ENCODE data around the gene PDE6D. TPM values are rescaled to one million over a fixed set of nuclear protein-coding genes. Genes with fewer than 3 reads are reported as not detected.

The PDE6D gene
- polyA plus RNA-seq, result 10 to 100 TPM; 14.0 to 18.8 TPM

DNA sequence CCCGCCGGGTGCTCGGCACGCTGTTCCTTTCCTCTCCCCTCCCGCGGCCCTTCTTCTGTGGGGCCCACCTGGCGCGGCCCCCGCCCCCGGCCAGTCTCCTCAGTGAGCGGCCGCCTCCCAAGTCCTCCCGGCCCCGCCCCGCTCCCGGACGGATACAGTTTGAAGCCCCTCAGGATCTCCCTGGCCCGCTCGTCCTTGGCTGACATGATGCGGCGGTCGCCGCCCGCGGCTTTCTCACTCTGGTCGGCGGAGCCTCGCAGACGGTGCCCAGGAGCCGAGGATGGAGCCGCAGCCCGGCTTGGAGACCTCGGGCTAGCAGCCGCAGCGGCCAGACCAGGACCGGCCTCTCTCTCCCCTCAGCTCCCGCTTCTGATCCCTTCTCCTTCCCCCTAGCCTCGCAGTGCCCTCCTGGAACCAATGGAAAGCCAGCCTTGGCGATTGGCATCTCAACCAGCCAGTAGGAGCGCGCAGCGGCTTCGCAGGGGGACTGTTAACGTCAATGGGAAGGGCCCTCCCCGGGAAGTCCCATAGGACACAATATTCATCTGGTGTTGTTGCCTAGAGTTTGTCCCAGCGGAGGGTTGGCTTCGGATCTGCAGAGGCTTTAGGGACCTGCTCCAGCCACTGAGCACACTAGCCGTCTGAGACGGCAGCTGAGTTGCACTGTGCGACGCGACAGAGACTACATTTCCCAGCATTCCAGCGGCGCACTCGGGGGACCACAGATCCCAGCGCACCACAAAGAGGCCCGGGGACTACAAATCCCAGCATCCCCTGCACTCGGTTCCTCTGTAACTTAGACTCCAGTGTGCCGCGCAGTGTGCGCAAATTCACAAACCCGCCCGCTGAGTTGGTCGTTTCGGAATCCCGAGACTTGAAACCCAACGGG lies at the start of gene PDE6D:
Gene PDE6D (minus strand): TSS at position 374 of the 889 bp plus-strand sequence. CDS start 168 bp downstream, at position 206.
- Histone ChIP-seq H3K36me3 (ENCODE audit: control insufficient read depth in 2 of 2, insufficient read depth in 2 of 2, low read length in 1 of 2) (no peaks in the 10 kb centered on the region), H3K27ac (ENCODE audit: low read depth in 2 of 2, low read length in 1 of 2) (peak within 1 kb of the TSS; percentile 93 to 94), H3K4me3 (ENCODE audit: low read depth in 1 of 2, low read length in 2 of 2) (peak within 1 kb of the TSS; percentile 82 to 84), H3K27me3 (ENCODE audit: control insufficient read depth in 1 of 2, insufficient read depth in 2 of 2, low read length in 2 of 2) (no peaks in the 10 kb centered on the region), H3K4me1 (ENCODE audit: control insufficient read depth in 2 of 2, insufficient read depth in 2 of 2, low read length in 1 of 2) (peaks cover 4 to 6% of the 10 kb centered on the region in 2 donors), H3K9me3 (ENCODE audit: control insufficient read depth in 2 of 2, insufficient read depth in 1 of 2, low read depth in 1 of 2, low read length in 1 of 2) (no peaks in the 10 kb centered on the region)
- WGBS, 2 donors, result 0 to 1% methylated on average over 63 to 67 of the region's 67 CpGs

DNA sequence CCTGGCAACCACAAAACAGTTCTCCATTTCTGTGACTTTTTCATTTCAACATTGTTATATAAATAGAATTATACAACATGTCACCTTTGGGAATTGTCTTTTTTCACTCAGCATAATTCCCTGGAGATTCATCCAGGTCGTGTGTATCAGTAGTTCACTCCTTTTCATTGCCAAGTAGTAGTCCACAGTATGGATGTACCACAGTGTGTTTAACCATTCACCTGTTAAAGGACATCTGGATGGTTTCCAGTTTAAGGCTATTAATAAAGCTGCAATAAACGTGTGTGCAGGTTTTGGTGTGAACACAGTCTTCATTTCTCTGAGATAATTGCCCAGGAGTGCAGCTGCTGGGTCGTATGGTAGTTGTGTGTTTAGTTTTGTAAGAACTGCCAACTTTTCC lies 40.8 kb upstream of the PDE6D start:
- Histone ChIP-seq H3K27me3 (ENCODE audit: control insufficient read depth in 1 of 2, insufficient read depth in 2 of 2, low read length in 2 of 2) (no peaks in the 10 kb centered on the region), H3K36me3 (ENCODE audit: control insufficient read depth in 2 of 2, insufficient read depth in 2 of 2, low read length in 1 of 2) (no peaks in the 10 kb centered on the region), H3K4me1 (ENCODE audit: control insufficient read depth in 2 of 2, insufficient read depth in 2 of 2, low read length in 1 of 2) (no peaks in the 10 kb centered on the region), H3K4me3 (ENCODE audit: low read depth in 1 of 2, low read length in 2 of 2) (no peak overlapping the region), H3K27ac (ENCODE audit: low read depth in 2 of 2, low read length in 1 of 2) (no peak overlapping the region), H3K9me3 (ENCODE audit: control insufficient read depth in 2 of 2, insufficient read depth in 1 of 2, low read depth in 1 of 2, low read length in 1 of 2) (no peaks in the 10 kb centered on the region)
- WGBS, 2 donors, result 44 to 47% methylated on average over 3 of the region's 3 CpGs

DNA sequence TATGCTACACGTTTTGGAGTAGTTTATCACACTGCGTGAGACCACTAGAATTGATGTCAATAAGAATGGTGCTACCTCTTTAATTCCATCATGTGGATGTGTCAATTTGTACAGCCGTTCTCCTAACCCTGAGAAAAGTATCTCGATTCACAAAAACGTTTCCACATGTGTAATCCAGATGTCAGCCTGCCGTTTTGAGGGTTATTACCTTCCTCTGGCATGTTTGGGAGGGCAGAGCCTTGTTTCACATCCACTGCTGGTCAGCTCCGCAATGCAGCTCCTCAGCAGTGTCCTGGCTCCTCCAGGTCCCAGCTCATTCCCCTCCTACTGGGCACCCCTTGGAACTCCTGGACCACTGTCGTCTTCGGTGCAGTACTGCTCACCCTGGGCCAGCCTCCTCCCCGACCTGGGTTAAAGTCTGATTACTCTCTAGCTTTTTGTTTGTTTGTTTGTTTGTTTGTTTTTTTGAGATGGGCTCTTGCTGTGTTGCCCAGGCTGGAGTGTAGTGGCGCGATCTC lies 39.8 kb upstream of the PDE6D start:
- WGBS, 2 donors, result 69 to 72% methylated on average over 12 of the region's 12 CpGs
- Histone ChIP-seq H3K9me3 (ENCODE audit: control insufficient read depth in 2 of 2, insufficient read depth in 1 of 2, low read depth in 1 of 2, low read length in 1 of 2) (no peaks in the 10 kb centered on the region), H3K27ac (ENCODE audit: low read depth in 2 of 2, low read length in 1 of 2) (no peak overlapping the region), H3K4me1 (ENCODE audit: control insufficient read depth in 2 of 2, insufficient read depth in 2 of 2, low read length in 1 of 2) (no peaks in the 10 kb centered on the region), H3K4me3 (ENCODE audit: low read depth in 1 of 2, low read length in 2 of 2) (no peak overlapping the region), H3K36me3 (ENCODE audit: control insufficient read depth in 2 of 2, insufficient read depth in 2 of 2, low read length in 1 of 2) (no peaks in the 10 kb centered on the region), H3K27me3 (ENCODE audit: control insufficient read depth in 1 of 2, insufficient read depth in 2 of 2, low read length in 2 of 2) (no peaks in the 10 kb centered on the region)

DNA sequence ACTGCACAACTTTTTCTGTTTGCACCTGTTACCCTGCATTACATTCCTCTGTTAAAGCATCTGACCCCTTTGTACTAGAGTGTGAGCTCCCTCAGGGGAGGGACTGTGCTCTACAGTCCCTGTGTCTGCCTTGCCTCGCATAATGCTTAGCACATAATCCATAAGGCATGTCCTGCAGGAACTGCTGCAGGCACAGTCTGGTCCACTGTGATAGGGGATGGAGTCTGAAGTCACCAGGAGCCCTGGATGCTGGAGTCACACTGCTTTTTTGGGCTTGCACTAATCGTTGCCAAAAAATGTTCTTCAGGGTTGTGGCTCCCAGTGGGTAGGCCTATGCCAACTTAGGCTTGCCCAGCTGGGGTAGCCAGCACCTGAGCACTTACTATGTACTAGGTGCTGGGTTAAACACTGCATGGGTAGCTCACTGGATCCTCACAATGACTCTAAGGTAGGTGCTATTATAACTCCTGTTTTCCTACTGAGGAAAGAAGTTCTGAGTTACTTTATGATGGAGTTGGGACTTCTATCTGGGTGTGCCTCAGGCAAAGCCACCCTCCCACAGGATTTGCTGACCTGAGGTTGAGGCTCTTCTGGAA lies 38.5 kb upstream of the PDE6D start:
- Histone ChIP-seq H3K36me3 (ENCODE audit: control insufficient read depth in 2 of 2, insufficient read depth in 2 of 2, low read length in 1 of 2) (no peaks in the 10 kb centered on the region), H3K9me3 (ENCODE audit: control insufficient read depth in 2 of 2, insufficient read depth in 1 of 2, low read depth in 1 of 2, low read length in 1 of 2) (no peaks in the 10 kb centered on the region), H3K27me3 (ENCODE audit: control insufficient read depth in 1 of 2, insufficient read depth in 2 of 2, low read length in 2 of 2) (no peaks in the 10 kb centered on the region), H3K4me1 (ENCODE audit: control insufficient read depth in 2 of 2, insufficient read depth in 2 of 2, low read length in 1 of 2) (no peaks in the 10 kb centered on the region), H3K27ac (ENCODE audit: low read depth in 2 of 2, low read length in 1 of 2) (no peak overlapping the region), H3K4me3 (ENCODE audit: low read depth in 1 of 2, low read length in 2 of 2) (no peak overlapping the region)
- WGBS, 2 donors, result 53 to 64% methylated on average over 2 of the region's 2 CpGs

DNA sequence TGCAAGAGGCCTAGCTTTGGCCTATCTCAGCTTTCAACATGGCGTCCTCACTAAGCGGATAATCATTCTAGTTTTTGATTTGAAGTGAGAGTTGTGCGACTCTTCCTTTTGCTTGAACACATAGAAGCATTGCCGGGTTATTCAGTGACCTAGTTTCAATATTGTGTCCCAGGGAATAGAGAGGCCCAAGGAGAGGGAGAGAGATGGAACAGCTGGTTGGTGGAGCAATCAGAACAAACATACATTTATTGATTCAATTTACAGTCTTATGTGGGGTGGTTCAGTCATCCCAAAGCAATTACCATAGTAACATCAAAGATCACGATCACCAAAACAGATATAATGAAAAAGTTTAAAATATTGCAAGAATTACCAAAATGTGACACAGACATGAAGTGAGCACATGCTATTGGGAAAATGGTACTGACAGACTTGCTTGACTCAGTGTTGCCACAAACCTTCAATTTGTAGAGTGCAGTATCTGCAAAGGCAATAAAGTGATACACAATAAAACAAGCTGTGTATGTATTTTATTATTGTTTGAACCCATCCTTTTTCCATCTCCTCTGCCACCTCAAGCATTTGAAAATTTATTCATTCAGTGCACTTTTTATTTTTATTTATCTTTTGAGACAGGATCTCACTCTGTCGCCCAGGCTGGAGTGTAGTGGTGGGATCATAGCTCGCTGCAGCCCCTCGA lies 35.4 kb upstream of the PDE6D start:
- Histone ChIP-seq H3K4me3 (ENCODE audit: low read depth in 1 of 2, low read length in 2 of 2) (no peak overlapping the region), H3K27me3 (ENCODE audit: control insufficient read depth in 1 of 2, insufficient read depth in 2 of 2, low read length in 2 of 2) (no peaks in the 10 kb centered on the region), H3K4me1 (ENCODE audit: control insufficient read depth in 2 of 2, insufficient read depth in 2 of 2, low read length in 1 of 2) (no peaks in the 10 kb centered on the region), H3K27ac (ENCODE audit: low read depth in 2 of 2, low read length in 1 of 2) (no peak overlapping the region), H3K9me3 (ENCODE audit: control insufficient read depth in 2 of 2, insufficient read depth in 1 of 2, low read depth in 1 of 2, low read length in 1 of 2) (no peaks in the 10 kb centered on the region), H3K36me3 (ENCODE audit: control insufficient read depth in 2 of 2, insufficient read depth in 2 of 2, low read length in 1 of 2) (no peaks in the 10 kb centered on the region)
- 85 to 96% methylated on average over 8 of the region's 8 CpGs for WGBS, 2 donors

DNA sequence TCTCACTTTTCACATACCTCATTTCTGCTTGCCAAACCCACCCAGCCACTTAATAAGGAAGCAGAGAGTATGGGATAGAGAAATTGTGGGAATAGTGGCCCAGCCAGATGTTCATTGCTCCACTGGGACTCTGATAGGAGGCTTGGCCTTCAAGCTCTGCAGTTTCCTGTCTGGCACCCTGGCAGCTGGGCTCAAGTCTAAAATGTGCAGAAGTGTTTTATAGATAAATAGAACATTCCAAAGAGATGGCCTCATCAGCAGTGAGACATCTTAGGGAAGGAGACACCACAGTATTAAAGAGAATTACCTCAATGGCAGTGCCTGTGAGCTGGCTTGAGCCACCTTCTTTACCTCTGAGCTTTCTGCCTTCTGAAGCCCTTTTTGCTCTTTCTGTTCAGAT lies 29.8 kb upstream of the PDE6D start:
- H3K4me1 ChIP-seq (ENCODE audit: control insufficient read depth in 2 of 2, insufficient read depth in 2 of 2, low read length in 1 of 2), result no peaks in the 10 kb centered on the region
- no peaks in the 10 kb centered on the region for H3K9me3 ChIP-seq (ENCODE audit: control insufficient read depth in 2 of 2, insufficient read depth in 1 of 2, low read depth in 1 of 2, low read length in 1 of 2)
- H3K4me3 ChIP-seq (ENCODE audit: low read depth in 1 of 2, low read length in 2 of 2), result no peak overlapping the region
- H3K36me3 ChIP-seq (ENCODE audit: control insufficient read depth in 2 of 2, insufficient read depth in 2 of 2, low read length in 1 of 2), result peaks cover 6 to 25% of the 10 kb centered on the region in 2 donors
- H3K27me3 ChIP-seq (ENCODE audit: control insufficient read depth in 1 of 2, insufficient read depth in 2 of 2, low read length in 2 of 2), result no peaks in the 10 kb centered on the region
- no peak overlapping the region for H3K27ac ChIP-seq (ENCODE audit: low read depth in 2 of 2, low read length in 1 of 2)

DNA sequence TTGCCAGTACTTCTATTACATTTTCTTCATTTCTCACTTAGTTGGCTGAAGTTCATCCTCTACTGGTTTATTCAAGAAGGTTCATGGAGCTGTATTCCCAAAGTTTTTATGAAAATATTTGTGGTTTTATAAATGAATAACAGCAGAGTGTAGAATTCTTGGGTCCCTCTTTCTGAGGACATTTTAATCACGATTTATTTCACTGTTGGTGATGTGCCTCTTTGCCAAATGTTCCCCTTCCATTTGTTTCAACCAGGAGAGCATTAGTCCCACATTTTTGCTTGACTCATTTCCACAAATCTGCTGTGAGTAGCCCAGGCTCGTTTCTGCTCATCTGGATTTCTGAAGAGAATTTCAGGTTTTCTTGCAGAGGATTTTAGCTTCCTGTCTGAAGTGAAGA lies 25.9 kb upstream of the PDE6D start:
- Histone ChIP-seq H3K4me3 (ENCODE audit: low read depth in 1 of 2, low read length in 2 of 2) (no peak overlapping the region), H3K27ac (ENCODE audit: low read depth in 2 of 2, low read length in 1 of 2) (no peak overlapping the region), H3K4me1 (ENCODE audit: control insufficient read depth in 2 of 2, insufficient read depth in 2 of 2, low read length in 1 of 2) (no peaks in the 10 kb centered on the region), H3K9me3 (ENCODE audit: control insufficient read depth in 2 of 2, insufficient read depth in 1 of 2, low read depth in 1 of 2, low read length in 1 of 2) (no peaks in the 10 kb centered on the region), H3K36me3 (ENCODE audit: control insufficient read depth in 2 of 2, insufficient read depth in 2 of 2, low read length in 1 of 2) (peaks cover 6 to 25% of the 10 kb centered on the region in 2 donors), H3K27me3 (ENCODE audit: control insufficient read depth in 1 of 2, insufficient read depth in 2 of 2, low read length in 2 of 2) (no peaks in the 10 kb centered on the region)
- 76 to 84% methylated on average over 2 of the region's 2 CpGs for WGBS, 2 donors

DNA sequence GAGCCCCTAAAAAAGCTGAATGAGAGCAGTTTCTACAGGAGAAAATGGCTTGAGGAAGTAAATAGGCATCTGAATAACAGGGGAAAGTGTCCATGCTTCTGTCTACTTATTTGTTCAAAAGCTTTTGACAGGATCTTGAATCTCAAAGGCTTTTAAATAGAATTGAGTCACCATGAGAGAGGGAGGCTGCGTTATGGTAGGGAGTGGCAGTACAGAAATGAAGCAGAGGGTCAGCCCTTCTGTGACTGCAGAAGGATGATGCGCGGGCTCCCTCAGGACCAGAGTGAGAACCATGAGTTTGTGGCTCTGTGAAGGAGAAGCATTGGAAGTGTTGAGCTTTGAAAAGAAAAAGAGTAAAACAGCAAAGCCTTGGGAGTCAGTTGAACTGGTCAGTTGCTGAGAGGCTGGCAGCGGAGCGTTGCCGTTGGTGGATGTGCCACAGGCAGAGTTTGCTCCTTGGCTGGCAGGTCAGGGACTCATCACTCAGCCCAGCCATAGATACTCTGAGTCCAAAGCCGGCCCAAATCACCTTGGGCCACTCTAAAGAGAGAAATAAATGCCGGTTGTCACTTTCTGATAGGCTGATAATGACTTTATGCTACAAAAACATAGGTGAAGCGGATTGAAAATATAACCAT lies 22.5 kb upstream of the PDE6D start:
- Histone ChIP-seq H3K36me3 (ENCODE audit: control insufficient read depth in 2 of 2, insufficient read depth in 2 of 2, low read length in 1 of 2) (peaks cover 10 to 17% of the 10 kb centered on the region in 2 donors), H3K4me3 (ENCODE audit: low read depth in 1 of 2, low read length in 2 of 2) (no peak overlapping the region), H3K27me3 (ENCODE audit: control insufficient read depth in 1 of 2, insufficient read depth in 2 of 2, low read length in 2 of 2) (no peaks in the 10 kb centered on the region), H3K9me3 (ENCODE audit: control insufficient read depth in 2 of 2, insufficient read depth in 1 of 2, low read depth in 1 of 2, low read length in 1 of 2) (no peaks in the 10 kb centered on the region), H3K27ac (ENCODE audit: low read depth in 2 of 2, low read length in 1 of 2) (no peak overlapping the region), H3K4me1 (ENCODE audit: control insufficient read depth in 2 of 2, insufficient read depth in 2 of 2, low read length in 1 of 2) (no peaks in the 10 kb centered on the region)
- 91 to 94% methylated on average over 9 of the region's 9 CpGs for WGBS, 2 donors

DNA sequence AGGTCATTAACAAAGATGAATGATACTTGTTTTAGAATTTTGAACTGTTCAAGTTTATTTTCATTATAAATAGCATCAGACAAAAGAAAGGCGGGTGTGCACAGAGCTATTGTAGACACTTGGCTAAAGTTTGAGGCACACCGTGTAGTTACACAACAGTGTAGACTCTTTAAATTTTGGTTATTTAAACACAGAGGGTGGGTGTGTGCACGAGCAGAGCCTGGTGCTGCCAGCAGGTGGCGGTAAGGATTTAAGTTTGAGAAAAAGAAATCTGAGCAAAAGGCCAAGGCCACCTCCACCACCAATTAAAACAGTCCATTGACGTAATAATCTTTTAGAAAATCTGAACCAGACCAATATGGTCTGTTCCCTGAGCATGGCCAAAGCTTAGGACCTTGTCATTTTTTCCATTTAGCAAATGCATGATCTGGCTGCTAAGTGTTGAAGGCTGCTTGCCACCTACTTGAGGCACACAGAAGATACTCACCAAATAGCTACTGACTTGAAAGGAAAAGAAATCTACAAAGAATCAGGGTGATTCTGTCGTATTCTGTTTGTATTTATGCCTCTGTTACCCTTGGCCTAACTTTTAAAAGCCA lies 19.5 kb upstream of the PDE6D start:
- peaks cover 10 to 12% of the 10 kb centered on the region in 2 donors for H3K36me3 ChIP-seq (ENCODE audit: control insufficient read depth in 2 of 2, insufficient read depth in 2 of 2, low read length in 1 of 2)
- WGBS, 2 donors, result 49 to 53% methylated on average over 6 of the region's 6 CpGs
- H3K4me3 ChIP-seq (ENCODE audit: low read depth in 1 of 2, low read length in 2 of 2), result no peak overlapping the region
- H3K27me3 ChIP-seq (ENCODE audit: control insufficient read depth in 1 of 2, insufficient read depth in 2 of 2, low read length in 2 of 2), result no peaks in the 10 kb centered on the region
- no peak overlapping the region for H3K27ac ChIP-seq (ENCODE audit: low read depth in 2 of 2, low read length in 1 of 2)
- no peaks in the 10 kb centered on the region for H3K9me3 ChIP-seq (ENCODE audit: control insufficient read depth in 2 of 2, insufficient read depth in 1 of 2, low read depth in 1 of 2, low read length in 1 of 2)
- H3K4me1 ChIP-seq (ENCODE audit: control insufficient read depth in 2 of 2, insufficient read depth in 2 of 2, low read length in 1 of 2), result no peaks in the 10 kb centered on the region

Data from esophagus (tissue), 2 donors.